Peyer's patch (tissue), 4 donors: ENCODE results near the gene GPR15. TPM values are rescaled to one million over a fixed set of nuclear protein-coding genes. Genes with fewer than 3 reads are reported as not detected.
A peak's percentile ranks its signal among the peaks of the same experiment; 100 is the strongest.

ENCODE experiments used
- DNase-seq, 3 donors: peaks; one replicate each; pipeline ENCODE4 v3.0.0-alpha.2; 2017 to 2019
- H3K27ac ChIP-seq, 4 donors: fragments of 200-600 bp; sonication (generic); one replicate each; pipeline ENCODE4 v1.5.1; 2016 to 2019
- H3K27me3 ChIP-seq, 2 donors: fragments of 200-600 bp; sonication (generic); one replicate each; pipeline ENCODE4 v1.5.1; 2019
- H3K36me3 ChIP-seq, 3 donors: fragments of 200-600 bp; sonication (generic); one replicate each; pipeline ENCODE4 v1.5.1; 2016 to 2019
- H3K4me1 ChIP-seq, 4 donors: fragments of 200-600 bp; sonication (generic); one replicate each; pipeline ENCODE4 v1.5.1; 2016 to 2019
- H3K4me3 ChIP-seq, 4 donors: fragments of 200-600 bp; sonication (generic); 1 replicate in 3 of 4; 2 replicates in 1 of 4; pipeline ENCODE4 v1.5.1; 2016 to 2019; ENCODE audit warnings: mild to moderate bottlenecking in 1 of 4
- H3K9me3 ChIP-seq, 4 donors: fragments of 200-600 bp; sonication (generic); one replicate each; pipeline ENCODE4 v1.5.1; 2016 to 2019; ENCODE audit warnings: mild to moderate bottlenecking in 1 of 4
- CTCF ChIP-seq, 6 experiments: fragments of 450-650 bp in 4 of 6; fragments of 200-600 bp in 2 of 6; sonication (generic) in 1 of 6; IDR thresholded peaks; one replicate each; pipeline ENCODE4 v1.5.1; 2017 to 2019; ENCODE audit warnings: antibody characterized with exemption in 6 of 6, mild to moderate bottlenecking in 3 of 6, moderate library complexity in 1 of 6
- POLR2A ChIP-seq, 2 donors: fragments of 450-650 bp; IDR thresholded peaks; one replicate each; pipeline ENCODE4 v1.5.1; 2017; ENCODE audit warnings: antibody characterized with exemption in 2 of 2, mild to moderate bottlenecking in 2 of 2, moderate library complexity in 2 of 2
- total RNA-seq, 4 donors: library from RNA; depleted of rRNA; stranded (reverse); fragments of >200 nt; gene quantifications; one replicate each; pipeline ENCODE4 v1.1.0, GENCODE V29; 2016

The GPR15 gene
- total RNA-seq, 4 donors from 2014 or later: 1.2 to 26.4 (median 5.1) TPM; not detected in 1

- H3K4me1 ChIP-seq: peaks cover 0 to 6% (median 1%) of the 10 kb centered on the region in 4 donors
- H3K36me3 ChIP-seq: no peaks in the 10 kb centered on the region
- peak overlapping the region in 3 of 4 donors; percentile 19 to 65 (median 37) for H3K27ac ChIP-seq
- no peak for DNase-seq
- H3K27me3 ChIP-seq: no peaks in the 10 kb centered on the region
- no peak overlapping the region for H3K4me3 ChIP-seq
- TF ChIP-seq CTCF (IDR thresholded peaks at IDR 0.05) (no peak), POLR2A (IDR thresholded peaks at IDR 0.05) (no peak)
- H3K9me3 ChIP-seq: no peaks in the 10 kb centered on the region
Observed at GRCh38 chr3:98565843-98566242, 34.1 kb downstream of the GPR15 start.

- DNase-seq: no peak
- no peak for TF ChIP-seq POLR2A (IDR thresholded peaks at IDR 0.05)
- Histone ChIP-seq H3K27ac (peak overlapping the region in 2 of 4 donors; percentile 48 to 56), H3K27me3 (no peaks in the 10 kb centered on the region), H3K4me1 (peaks cover 0 to 6% (median 1%) of the 10 kb centered on the region in 4 donors), H3K36me3 (no peaks in the 10 kb centered on the region), H3K9me3 (no peaks in the 10 kb centered on the region), H3K4me3 (no peak overlapping the region)
Observed at GRCh38 chr3:98567666-98568270, 36.0 kb downstream of the GPR15 start.

GRCh38 chr3:98568402-98568801, 36.6 kb downstream of the GPR15 start:
- Histone ChIP-seq H3K36me3 (no peaks in the 10 kb centered on the region), H3K27me3 (no peaks in the 10 kb centered on the region), H3K4me3 (no peak overlapping the region), H3K9me3 (no peaks in the 10 kb centered on the region), H3K4me1 (peaks cover 0 to 5% (median 1%) of the 10 kb centered on the region in 4 donors), H3K27ac (peak overlapping the region in 2 of 4 donors; percentile 48 to 56)
- TF ChIP-seq CTCF (IDR thresholded peaks at IDR 0.05): no peak
- no peak for TF ChIP-seq POLR2A (IDR thresholded peaks at IDR 0.05)
- DNase-seq: no peak

- Histone ChIP-seq H3K27ac (peak overlapping the region in 1 of 4 donors; percentile 3), H3K4me1 (no peaks in the 10 kb centered on the region), H3K27me3 (no peaks in the 10 kb centered on the region), H3K36me3 (no peaks in the 10 kb centered on the region), H3K4me3 (no peak overlapping the region), H3K9me3 (no peaks in the 10 kb centered on the region)
- TF ChIP-seq POLR2A (IDR thresholded peaks at IDR 0.05): no peak
- peak in 5 of 6 experiments; percentile 43 to 54 (median 52) for TF ChIP-seq CTCF (IDR thresholded peaks at IDR 0.05)
- DNase-seq: no peak
Observed at GRCh38 chr3:98573181-98573728, 41.5 kb downstream of the GPR15 start.

- TF ChIP-seq POLR2A (IDR thresholded peaks at IDR 0.05) (no peak), CTCF (IDR thresholded peaks at IDR 0.05) (no peak)
- H3K4me1 ChIP-seq: no peaks in the 10 kb centered on the region
- H3K9me3 ChIP-seq: no peaks in the 10 kb centered on the region
Observed at GRCh38 chr3:98574132-98574531, 42.4 kb downstream of the GPR15 start.

GRCh38 chr3:98577178-98577895, 45.6 kb downstream of the GPR15 start:
- Histone ChIP-seq H3K36me3 (peaks cover 0 to 32% (median 0%) of the 10 kb centered on the region in 3 donors), H3K27me3 (no peaks in the 10 kb centered on the region), H3K4me1 (no peaks in the 10 kb centered on the region), H3K4me3 (no peak overlapping the region), H3K27ac (no peak overlapping the region), H3K9me3 (no peaks in the 10 kb centered on the region)
- DNase-seq: no peak
- no peak for TF ChIP-seq POLR2A (IDR thresholded peaks at IDR 0.05)
- TF ChIP-seq CTCF (IDR thresholded peaks at IDR 0.05): no peak

More at GRCh38 chr3:98574132-98574531, 42.4 kb downstream of the GPR15 start:
- Histone ChIP-seq H3K36me3 (peaks cover 0 to 7% (median 0%) of the 10 kb centered on the region in 3 donors), H3K4me3 (no peak overlapping the region), H3K27me3 (no peaks in the 10 kb centered on the region), H3K27ac (no peak overlapping the region)
- no peak for DNase-seq
